GM12865 (cell line): ENCODE results near the gene DOCK8.
"Not testable (repeated sequence)": the region's sequence is repeated elsewhere in the genome, so short reads cannot be mapped to it uniquely, and the experiment has no call there.

Experiments
- DNase-seq: peaks from one replicate; pipeline ENCODE4 v3.0.0; 2010; ENCODE audit warnings: low read depth
- H3K4me3 ChIP-seq: 2 replicates; pipeline ENCODE4 v1.5.1; 2011; ENCODE audit warnings: mild to moderate bottlenecking, low read depth, low read length, control low read depth
- CTCF ChIP-seq: IDR thresholded peaks from 2 replicates; pipeline ENCODE4 v1.5.1; 2011; ENCODE audit warnings: low read length, control low read depth, low read depth, inconsistent platforms; ENCODE audit not compliant: insufficient read depth; ENCODE audit errors: missing control alignments

DOCK8 gene

GRCh38 chr9:221989-222776 lies 7.5 kb downstream of the DOCK8 start:
- DNase-seq, result no peak
- TF ChIP-seq CTCF, result no peak
- H3K4me3 ChIP-seq, result no peak overlapping the region

GRCh38 chr9:223152-223551 lies 8.5 kb downstream of the DOCK8 start:
- no peak overlapping the region for H3K4me3 ChIP-seq
- TF ChIP-seq CTCF, result no peak
- DNase-seq, result no peak

- DNase-seq, result no peak
- TF ChIP-seq CTCF, result no peak
- no peak overlapping the region for H3K4me3 ChIP-seq
These were observed 9.4 kb downstream of the DOCK8 start for GRCh38 chr9:224026-224425.

- H3K4me3 ChIP-seq, result no peak overlapping the region
- no peak for TF ChIP-seq CTCF
- peak; percentile 21 for DNase-seq
These were observed 10.2 kb downstream of the DOCK8 start for GRCh38 chr9:224582-225520.

- no peak overlapping the region for H3K4me3 ChIP-seq
- DNase-seq, result no peak
- no peak for TF ChIP-seq CTCF
These were observed 13.2 kb downstream of the DOCK8 start for GRCh38 chr9:227860-228259.

- H3K4me3 ChIP-seq, result no peak overlapping the region
- no peak for TF ChIP-seq CTCF
- DNase-seq, result no peak
These were observed 14.4 kb downstream of the DOCK8 start for GRCh38 chr9:228929-229695.

GRCh38 chr9:231625-232024 lies 17.0 kb downstream of the DOCK8 start:
- H3K4me3 ChIP-seq, DNase-seq: not testable (repeated sequence)

GRCh38 chr9:233708-234107 lies 19.0 kb downstream of the DOCK8 start:
- not testable (repeated sequence) for DNase-seq, H3K4me3 ChIP-seq
